IPS-20b (cell line): ENCODE results near the gene APC2.

Experiments used
- H3K27ac ChIP-seq: one replicate; pipeline ENCODE4 v1.5.1; 2013; ENCODE audit warnings: low read length
- H3K27me3 ChIP-seq: 2 replicates; pipeline ENCODE4 v1.6.1; 2013; ENCODE audit warnings: mild to moderate bottlenecking, low read length, inconsistent platforms; ENCODE audit not compliant: insufficient read depth
- H3K36me3 ChIP-seq: 2 replicates; pipeline ENCODE4 v1.6.1; 2013; ENCODE audit warnings: low read depth, mild to moderate bottlenecking, inconsistent platforms, low read length, moderate library complexity; ENCODE audit not compliant: insufficient read depth
- H3K4me1 ChIP-seq: 2 replicates; pipeline ENCODE4 v1.6.1; 2013; ENCODE audit warnings: mild to moderate bottlenecking, control low read depth, inconsistent platforms, low read length, moderate library complexity; ENCODE audit not compliant: insufficient read depth
- H3K4me3 ChIP-seq: 2 replicates; pipeline ENCODE4 v1.5.1; 2013; ENCODE audit warnings: mild to moderate bottlenecking, low read length, inconsistent platforms
- H3K9ac ChIP-seq: 2 replicates; pipeline ENCODE4 v1.6.1; 2013; ENCODE audit warnings: low read depth, mild to moderate bottlenecking, inconsistent platforms, low read length, moderate library complexity
- H3K9me3 ChIP-seq: 2 replicates; pipeline ENCODE4 v1.6.1; 2013; ENCODE audit warnings: mild to moderate bottlenecking, low read depth, low read length, inconsistent platforms; ENCODE audit not compliant: insufficient read depth

The APC2 gene

GRCh38 chr19:1522061-1522460, 72.1 kb downstream of the APC2 start:
- H3K9me3 ChIP-seq, result no peaks in the 10 kb centered on the region
- no peak overlapping the region for H3K4me3 ChIP-seq
- H3K36me3 ChIP-seq, result no peaks in the 10 kb centered on the region
- H3K27ac ChIP-seq, result no peak overlapping the region
- peaks cover 55% of the 10 kb centered on the region for H3K27me3 ChIP-seq
- H3K9ac ChIP-seq, result no peak overlapping the region
- no peaks in the 10 kb centered on the region for H3K4me1 ChIP-seq

GRCh38 chr19:1522838-1523237, 72.9 kb downstream of the APC2 start:
- Histone ChIP-seq H3K36me3 (no peaks in the 10 kb centered on the region), H3K9ac (no peak overlapping the region), H3K27me3 (peaks cover 55% of the 10 kb centered on the region), H3K27ac (no peak overlapping the region), H3K9me3 (no peaks in the 10 kb centered on the region), H3K4me3 (no peak overlapping the region), H3K4me1 (no peaks in the 10 kb centered on the region)
